HG02943 (cell line): ENCODE measurements around the gene KCTD1.

ENCODE experiments used
- ATAC-seq: cut with Tn5 transposase; IDR thresholded peaks from one replicate; pipeline ENCODE4 v1.9.1; 2021; ENCODE audit warnings: mild to moderate bottlenecking, low read depth, moderate library complexity; ENCODE audit not compliant: unreplicated experiment

Gene KCTD1

DNA sequence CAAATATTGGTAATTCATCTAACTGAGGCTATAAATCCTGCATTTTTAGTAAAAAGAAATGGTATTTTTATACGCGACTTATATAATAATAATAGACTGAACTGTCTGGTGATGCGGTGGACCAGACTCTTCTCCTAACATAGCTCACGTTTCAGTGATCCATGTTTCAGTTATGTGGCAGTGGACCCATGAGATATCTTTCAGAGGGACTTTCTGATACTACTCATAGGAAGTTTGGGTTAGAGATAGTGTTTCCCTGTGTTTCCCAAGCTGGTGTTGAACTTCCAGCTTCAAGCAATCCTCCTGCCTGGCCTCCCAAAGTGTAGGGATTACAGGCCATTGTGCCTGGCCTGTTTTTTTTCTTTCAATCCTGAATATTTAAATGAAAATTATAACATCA is 59.2 kb downstream of the KCTD1 start:
- no peak for ATAC-seq

DNA sequence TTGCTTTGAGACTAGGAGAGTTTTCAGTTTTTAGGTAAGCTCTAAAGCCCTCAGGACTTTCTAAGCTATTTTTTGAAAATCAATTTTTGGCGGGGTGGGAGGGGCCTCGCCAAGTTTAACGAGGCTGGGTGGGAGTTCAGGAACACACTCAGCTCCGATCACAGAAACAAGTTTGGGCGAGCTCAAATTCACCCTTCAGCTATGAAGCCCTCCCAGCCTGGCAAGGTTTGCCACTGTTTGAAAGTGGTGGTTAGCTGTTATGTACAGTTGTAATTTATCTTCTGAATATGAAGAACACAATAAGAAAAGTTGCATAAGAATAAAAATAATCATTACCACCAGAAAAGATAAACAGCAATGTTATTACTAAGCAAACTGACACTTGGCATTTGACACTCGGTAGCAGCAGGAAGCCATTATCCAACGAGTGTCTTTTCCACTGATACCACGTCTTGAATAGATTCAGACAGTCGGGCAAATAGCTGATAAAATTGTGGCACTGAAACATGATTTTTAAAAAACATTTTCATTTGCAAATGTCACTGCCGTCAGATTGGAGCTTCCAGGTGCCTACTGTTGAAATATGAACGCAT is 59.8 kb downstream of the KCTD1 start:
- ATAC-seq: no peak

DNA sequence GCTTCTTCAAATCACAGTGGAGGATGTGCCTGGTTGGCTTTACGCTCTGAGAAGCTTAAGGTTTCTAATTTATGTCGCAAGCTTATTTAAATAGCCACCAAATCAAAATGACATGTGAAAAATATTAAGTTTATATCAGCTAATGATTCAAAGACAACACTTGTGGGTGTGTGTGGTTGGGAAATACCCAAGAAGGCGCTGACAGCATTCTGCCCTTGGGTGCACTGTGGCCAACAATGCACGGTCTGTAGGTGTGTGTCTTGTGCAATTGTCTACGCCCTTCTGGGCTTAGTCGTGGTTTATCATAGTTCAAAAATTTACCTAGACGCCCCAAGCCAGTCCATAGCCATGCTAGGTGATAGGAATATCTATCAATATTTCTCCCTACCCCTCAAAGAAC is 60.9 kb downstream of the KCTD1 start:
- ATAC-seq: peak; percentile 76

DNA sequence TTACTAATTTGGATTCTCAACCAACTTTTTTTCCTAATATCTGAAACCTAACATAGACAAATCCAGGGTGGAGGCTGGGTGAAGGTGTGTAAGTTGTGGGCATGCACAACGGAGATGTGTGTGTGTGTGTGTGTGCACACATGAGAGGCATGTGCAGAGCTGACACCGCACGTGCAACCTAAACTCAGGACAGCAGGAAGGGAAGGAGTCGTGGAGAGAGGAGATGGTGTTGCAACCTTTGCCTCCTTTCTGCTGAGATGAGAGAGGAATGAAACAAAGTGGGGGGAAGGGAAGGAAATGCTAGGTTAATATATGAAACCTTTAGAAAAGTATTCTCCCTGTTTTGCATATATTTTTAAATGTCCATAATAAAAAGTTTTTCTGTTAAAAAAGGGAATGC is 64.7 kb downstream of the KCTD1 start:
- no peak for ATAC-seq

DNA sequence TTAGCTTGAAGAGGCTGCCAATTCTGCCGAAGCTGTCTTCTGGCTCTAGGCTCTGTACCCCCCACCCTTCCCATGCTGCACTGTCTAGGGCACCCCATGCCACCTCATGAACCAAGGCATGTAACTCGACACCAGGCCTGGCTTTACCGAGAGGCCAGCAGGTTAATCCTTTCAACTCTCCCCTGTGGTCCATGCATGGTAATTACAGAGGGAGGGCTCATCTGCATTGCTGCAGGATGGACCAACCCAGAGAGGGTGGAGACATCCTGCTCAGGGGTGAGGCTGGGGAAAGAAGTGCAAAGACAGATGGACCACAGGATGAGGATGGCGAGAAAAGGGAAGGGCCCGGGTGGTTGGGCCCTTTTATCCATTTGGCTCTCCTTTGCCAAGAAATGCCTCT is 65.8 kb downstream of the KCTD1 start:
- no peak for ATAC-seq

- no peak for ATAC-seq
Observed at GRCh38 chr18:26480897-26481795, 67.2 kb downstream of the KCTD1 start.

- no peak for ATAC-seq
Observed at GRCh38 chr18:26479681-26480079, 68.7 kb downstream of the KCTD1 start.

- no peak for ATAC-seq
Observed at GRCh38 chr18:26479065-26479680, 69.2 kb downstream of the KCTD1 start.

DNA sequence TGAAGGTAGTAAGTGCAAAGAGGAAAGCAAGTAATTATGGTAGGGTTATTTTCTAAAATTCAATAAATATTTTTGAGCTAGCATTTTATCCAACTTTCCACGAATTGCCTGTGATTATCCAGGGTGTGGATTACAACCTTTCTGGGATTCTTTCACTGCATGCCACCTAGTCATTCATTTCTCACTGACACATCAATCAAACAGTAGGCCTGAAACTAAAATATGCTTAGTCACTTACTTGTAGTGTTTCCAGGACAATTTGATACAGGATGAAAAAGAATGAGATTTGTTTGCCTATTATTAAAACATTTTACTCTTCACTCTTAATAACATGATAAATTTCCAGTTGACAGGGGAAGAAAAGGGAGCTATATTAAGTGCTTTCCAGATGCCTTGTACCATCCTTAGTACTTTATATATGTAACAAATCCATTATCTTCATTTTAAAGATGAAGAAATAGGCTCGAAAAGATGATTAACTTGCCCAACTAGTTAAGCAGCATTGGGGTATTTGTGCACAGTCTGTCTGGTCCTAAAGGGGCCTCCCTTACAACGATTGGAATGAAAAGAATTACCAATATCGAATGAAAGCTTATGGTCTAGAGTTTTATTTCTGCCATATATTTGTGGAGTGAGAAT is 70.4 kb downstream of the KCTD1 start:
- no peak for ATAC-seq

- no peak for ATAC-seq
Observed at GRCh38 chr18:26476697-26477096, 71.7 kb downstream of the KCTD1 start.

DNA sequence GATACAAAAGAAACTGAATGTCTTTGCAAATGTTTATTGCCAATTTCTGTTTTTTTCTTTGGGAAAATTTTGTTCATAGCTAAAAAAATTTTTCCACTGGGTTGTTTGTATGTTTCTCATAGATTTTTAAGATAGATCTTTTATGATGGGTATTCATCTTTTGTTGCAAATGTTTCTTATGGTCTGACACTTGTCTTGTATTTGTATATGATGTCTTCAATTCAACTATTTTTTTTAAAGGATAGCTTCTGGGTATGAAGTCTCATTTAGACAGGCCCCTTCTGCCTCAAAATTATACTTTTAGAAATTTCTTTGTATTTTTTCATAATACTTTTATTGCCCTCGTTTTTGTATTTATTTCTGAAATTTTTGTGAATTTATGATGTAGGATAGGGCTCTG is 73.8 kb downstream of the KCTD1 start:
- no peak for ATAC-seq

- no peak for ATAC-seq
Observed at GRCh38 chr18:26473672-26474071, 74.7 kb downstream of the KCTD1 start.

GRCh38 chr18:26471826-26472225 is 76.5 kb downstream of the KCTD1 start:
- no peak for ATAC-seq

GRCh38 chr18:26471027-26471426 is 77.3 kb downstream of the KCTD1 start:
- no peak for ATAC-seq

DNA sequence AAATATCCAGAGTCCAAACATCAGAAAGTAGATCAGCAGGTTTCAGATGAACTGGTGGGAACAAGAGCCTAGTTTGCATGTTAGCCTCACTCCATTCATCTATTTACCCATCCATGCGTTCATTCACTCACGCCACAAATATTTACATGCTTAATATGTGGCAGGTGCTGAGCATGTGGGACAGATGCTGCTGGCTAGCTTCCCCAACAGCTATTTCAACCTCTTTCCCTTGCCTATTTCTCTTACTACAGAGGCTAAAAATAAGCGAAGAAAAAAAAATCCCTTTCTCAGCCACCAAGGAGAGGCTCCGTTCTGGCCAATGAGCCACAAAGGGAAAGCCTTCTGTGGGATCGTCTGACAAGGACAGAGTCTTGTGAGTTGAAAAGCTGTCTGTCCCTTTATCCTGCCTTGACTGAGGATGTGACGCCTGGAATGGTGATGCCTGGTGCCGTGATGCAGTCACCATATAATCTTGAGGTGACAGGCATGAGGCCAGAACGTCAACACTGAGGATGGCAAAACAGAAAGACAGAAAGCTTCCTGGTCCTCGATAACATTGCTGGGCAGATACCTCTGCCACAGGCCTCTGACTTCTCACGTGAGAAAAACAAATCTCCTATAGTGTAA is 78.2 kb downstream of the KCTD1 start:
- ATAC-seq: peak; percentile 81

DNA sequence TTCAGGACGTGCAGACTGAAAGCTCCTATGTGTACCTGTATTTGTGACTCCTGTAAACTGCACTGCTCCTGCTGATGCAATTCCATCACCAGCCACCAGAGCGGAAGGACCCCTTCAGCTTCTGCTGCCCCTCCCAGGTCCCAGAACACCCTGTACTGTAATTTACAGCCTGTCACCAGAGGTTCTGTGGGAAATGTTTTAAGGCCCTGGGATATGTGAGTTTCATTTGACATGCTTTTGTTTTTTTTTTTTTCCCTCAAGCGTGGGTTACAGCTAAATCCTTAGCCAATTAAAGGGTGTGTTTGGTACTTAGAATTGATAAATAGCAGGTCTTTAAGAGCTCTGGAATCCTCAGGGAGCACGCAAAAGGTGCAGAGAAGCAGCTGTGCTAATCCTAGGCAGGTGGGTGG is 79.4 kb downstream of the KCTD1 start:
- ATAC-seq: peak; percentile 62

- ATAC-seq: no peak
Observed at GRCh38 chr18:26466026-26466425, 82.3 kb downstream of the KCTD1 start.

DNA sequence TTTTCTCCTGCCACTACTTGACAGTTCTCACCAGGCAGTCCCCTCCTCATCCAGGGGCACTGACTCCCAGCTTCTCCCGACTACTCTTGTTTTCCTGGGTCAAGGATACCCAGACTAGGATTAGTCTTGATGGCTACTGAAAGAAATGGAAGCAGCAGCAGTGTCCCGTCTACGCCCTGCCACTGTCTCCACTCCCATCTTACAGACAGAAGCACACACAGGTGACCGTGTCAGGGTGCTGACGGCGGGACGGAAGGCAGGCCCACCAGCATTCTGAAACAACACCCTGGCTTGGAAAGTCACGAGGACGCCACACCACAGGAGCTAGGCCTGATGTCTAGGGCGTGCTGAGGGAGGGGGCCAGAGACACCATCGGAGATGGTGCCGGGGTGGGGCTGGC is 82.9 kb downstream of the KCTD1 start:
- no peak for ATAC-seq

DNA sequence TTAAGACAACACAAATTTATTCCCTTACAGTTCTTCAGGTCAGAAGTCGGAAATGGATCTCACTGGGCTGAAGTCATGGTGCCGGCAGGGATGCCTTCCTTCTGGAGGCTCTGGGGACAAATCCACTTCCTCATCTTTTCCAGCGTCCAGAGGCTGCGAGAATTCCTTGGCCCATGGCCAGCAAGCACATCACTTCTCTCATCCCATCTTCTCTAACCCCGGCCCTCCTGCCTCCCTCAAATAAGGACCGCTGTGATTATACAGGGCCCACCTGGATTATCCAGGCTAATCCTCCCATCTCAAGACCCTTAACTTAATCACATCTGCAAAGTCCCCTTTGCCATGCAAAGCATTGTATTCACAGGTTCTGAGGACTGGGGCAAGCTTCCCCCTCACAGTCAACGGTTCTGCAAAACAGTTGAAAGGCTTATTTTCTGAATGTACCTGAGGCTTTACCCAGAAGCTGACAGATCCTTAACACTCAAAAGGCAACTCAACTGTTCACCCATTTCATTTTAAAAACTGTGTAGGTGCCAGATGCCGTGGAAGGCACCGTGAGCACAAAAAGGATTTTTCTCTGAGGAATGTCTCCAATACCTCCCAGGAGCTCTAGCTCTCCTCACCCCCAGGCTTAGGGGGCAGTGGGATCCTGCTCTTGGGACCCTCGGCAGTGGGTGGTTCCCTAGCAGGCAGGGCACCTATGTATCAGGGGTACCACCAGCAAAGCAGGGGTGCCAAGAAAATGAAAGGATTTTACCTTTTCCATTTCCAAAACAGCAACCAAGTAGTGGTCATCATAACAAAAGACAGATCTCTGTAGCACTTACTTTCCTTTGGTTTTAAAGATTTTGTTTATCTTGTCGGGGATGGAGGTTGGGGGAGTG is 84.0 kb downstream of the KCTD1 start:
- ATAC-seq: no peak

- no peak for ATAC-seq
Observed at GRCh38 chr18:26462355-26462754, 86.0 kb downstream of the KCTD1 start.
